NCI-H2171 treated with DMSO at 0.1 percent for 48 hours (cell line): ENCODE results near the gene UBE2G1.
"Not testable (repeated sequence)": the region's sequence is repeated elsewhere in the genome, so short reads cannot be mapped to it uniquely, and the experiment has no call there.

ENCODE experiments used
- DNase-seq: peaks from one replicate; lab custom pipeline; 2025; lab: John Stamatoyannopoulos, UW

The UBE2G1 gene

DNA sequence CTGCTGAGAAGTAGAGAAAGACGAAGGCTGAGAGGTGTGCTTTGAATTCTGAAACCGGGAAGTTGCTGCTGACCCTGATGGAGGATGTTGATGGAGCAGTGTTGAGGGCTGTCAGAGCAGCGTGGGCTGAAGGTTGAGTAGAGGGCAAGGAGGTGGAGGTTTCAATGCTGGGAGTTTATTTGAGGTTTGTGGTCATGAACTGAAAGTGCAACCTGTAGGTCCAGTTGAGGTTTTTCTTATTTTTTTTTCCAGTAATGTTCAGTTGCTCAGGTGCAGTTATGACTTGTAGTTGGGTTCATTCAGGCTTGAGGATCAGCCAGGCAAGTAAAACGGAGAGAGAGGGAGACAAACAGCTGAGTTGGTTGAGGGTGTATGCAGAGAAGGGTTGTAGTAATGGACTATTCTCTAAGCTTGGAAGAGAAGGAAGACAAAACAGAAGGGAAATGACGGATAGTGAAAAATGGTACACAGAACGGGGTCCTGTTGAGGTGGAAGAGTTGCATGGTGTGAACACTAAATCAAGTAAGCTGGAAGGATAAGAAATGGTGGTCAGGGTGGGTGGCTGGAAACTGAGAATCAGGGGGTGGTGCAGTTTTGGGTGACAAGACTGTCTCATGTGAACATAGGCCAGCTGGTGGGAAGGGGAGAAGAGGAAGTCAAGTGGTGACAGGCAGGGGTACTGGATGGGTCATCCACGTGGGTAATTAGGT, 8.7 kb upstream of the UBE2G1 start:
- DNase-seq, result no peak

DNA sequence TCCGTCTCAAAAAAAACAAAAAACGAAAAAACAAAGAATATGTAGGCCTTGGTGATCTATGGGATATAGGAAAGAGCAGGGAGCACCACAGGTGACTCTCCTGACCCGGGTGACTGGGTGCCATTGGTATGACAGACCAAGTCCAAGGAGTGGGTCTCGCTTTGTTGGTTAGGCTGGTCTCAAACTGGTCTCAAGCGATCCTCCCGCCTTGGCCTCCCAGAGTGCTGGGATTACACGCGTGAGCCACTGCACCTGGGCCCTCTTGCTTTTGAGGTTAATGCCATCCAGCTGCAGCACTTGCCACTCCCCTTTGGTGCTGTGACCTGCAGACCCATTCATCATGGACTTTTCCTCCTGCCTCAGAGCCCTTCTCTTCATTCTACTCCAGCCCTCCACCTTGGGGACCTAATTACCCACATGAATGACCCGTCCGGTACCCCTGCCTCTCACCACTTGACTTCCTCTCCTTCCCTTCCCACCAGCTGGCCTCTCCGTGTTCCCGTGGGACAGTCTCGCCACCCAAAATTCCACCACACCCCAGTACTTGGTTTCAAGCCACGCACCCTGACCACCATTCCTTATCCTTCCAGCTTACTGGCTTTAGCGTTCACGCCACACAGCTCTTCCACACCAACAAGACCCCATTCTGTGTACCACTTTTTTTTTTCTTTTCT, 3.2 kb upstream of the UBE2G1 start:
- no peak for DNase-seq

DNA sequence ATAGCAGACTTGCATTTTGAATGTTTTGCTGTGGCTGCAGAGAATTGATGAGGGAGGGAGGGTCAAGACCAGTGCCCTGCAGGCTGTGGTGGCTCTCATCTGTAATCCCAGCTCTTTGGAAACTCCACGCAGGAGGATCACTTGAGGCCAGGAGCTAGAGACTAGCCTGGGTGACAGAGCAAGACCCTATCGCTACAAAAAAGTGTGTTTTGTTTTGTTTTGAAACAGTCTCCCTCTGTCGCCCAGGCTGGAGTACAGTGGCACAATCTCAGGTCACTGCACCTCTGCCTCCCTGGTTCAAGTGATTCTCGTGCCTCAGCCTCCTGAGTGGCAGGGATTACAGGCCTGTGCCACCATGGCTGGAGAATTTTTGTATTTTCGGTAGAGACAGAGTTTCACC, 1.9 kb upstream of the UBE2G1 start:
- no peak for DNase-seq

DNA sequence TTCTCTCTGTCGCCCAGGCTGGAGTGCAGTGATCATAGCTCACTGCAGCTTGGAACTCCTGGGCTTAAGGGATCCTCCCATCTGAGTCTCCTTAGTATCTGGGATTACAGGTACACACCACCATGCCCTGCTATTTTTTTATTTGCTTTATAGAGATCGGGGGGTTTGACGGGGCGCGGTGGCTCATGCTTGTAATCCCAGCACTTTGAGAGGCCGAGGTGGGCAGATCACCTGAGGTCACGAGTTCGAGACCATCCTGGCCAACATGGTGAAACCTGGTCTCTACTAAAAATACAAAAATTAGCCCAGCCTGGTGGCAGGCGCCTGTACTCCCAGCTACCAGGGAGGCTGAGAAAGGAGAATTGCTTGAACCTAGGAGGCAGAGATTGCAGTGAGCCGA, 702 bp upstream of the UBE2G1 start:
- not testable (repeated sequence) for DNase-seq

DNA sequence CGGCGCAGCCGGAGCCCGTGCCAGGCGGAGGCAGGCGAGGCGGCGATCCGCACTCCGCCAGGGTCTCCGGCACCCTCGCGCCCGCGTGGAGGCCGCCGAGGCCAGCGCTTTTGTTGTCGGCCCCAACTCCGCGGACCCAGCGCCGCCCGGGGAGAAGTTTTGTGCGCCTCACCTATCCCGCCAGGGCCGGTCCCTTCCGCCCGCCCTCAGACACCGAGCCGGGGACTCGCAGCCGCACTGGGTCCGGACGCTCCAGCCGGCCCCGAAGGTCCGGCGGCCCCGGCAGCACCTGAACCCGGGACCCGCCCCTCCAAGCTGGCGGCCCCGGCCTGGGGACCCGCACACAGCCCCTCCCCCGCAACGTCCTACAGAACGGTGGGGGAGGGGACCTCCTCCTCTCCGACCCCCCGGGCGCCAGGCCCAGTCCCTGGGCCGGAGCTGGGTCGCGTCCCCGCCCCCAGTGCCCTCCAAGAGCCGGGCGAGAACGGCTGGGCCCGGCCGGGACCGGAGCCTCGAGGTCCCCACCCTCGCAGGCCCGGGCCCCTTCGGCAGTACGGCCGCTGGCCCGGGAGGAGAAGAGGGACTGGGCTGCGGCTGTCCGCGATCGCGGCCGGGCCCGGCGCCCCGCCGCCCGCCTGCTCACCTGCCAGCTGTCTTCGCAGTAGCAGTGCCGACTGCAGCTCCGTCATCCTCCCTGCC, 698 bp downstream of the UBE2G1 start:
- no peak for DNase-seq

DNA sequence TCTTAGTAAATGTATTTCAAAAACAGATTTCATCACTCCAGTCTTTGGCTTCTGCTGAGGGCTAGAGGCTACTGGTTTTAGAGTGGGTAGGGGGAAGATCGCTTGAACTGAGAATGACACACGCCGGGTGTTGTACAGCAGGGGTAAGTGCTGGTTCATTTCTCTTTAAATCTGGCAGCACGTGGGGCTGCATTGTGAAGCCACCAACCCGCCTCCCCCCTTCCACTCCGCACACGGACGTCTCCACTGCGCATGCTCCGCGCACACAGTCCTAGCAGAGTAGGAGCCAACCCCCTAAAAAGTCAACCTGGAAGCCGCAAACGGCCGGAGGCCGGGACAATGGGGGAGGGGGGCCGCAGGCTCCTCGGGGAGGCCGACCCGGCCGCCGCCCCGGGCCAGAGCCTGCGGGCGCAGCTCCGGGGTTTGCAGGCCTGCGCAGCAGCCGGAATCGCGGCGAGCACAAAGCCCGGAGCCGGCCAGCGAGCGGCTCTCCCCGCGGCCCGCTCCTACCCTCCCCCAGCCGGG, 1.3 kb downstream of the UBE2G1 start:
- DNase-seq, result peak; percentile 90

DNA sequence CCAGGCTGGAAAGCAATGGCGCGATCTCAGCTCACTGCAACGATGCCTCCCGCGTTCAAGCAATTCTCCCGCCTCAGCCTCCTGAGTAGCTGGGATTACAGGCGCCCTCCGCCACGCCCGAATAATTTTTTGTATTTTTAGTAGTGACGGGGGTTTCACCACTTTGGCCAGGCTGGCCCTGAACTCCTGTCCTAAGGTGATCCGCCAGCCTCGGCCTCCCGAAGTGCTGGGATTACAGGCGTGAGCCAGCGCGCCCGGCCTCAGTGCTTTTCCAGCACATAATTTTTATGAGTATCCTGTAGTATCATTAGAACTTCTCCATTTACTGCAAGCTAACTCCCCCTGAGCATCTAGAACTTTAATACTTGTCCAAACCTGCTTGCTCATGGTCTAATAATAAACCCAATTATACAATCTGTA, 1.8 kb downstream of the UBE2G1 start:
- DNase-seq, result no peak

DNA sequence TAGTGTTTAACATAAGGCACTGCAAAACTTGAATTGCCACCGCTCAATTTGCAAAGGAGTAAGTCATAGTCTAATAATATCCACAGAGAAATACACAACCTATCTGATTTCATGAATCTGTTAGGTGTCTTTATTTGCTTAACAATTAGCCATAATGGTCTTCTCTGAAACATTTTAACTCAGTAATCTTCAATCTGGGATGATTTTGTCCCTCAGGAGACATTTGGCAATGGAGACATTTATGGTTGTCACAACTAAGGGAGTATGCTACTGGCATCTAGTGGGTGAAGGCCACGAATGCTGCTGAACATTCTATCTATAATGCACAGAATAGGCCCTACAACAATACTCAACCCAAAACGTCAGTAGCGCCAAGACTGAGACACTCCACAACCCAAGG, 4.3 kb downstream of the UBE2G1 start:
- peak; percentile 73 for DNase-seq

DNA sequence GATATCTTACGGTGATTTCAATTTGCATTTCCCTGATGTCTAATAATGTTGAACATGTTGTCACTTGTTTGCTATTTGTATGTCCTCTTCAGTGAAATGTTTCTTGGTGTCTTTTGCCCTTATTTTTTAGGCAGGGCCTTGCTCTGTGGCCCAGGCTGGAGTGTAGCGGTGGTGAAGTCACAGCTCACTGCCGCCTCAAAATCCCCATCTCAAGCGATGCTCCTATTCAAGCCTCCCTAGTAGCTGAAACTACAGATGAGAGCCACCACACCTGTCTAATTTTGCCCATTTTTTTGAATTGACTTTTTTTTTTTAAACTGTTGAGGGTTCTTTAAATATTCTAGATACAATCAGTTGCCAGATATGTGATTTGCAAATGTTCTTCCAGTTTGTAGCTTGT, 8.3 kb downstream of the UBE2G1 start:
- no peak for DNase-seq

DNA sequence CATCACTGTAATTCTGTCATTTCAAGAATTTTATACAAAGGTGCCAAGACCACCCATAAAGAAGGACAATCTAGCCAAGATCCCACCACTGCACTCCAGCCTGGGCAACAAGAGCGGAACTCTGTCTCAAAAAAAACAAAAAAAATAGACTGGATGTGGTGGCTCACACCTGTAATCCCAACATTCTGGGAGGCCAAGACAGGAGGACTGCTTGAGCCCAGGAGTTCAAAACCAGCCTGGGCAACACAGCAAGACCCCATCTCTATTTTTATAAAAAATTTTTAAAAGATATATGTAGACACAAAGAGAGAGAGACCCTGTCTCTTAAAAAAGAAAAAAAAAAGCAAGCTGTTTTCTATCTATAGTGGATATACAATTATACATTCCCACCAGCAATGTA, 8.8 kb downstream of the UBE2G1 start:
- no peak for DNase-seq

DNA sequence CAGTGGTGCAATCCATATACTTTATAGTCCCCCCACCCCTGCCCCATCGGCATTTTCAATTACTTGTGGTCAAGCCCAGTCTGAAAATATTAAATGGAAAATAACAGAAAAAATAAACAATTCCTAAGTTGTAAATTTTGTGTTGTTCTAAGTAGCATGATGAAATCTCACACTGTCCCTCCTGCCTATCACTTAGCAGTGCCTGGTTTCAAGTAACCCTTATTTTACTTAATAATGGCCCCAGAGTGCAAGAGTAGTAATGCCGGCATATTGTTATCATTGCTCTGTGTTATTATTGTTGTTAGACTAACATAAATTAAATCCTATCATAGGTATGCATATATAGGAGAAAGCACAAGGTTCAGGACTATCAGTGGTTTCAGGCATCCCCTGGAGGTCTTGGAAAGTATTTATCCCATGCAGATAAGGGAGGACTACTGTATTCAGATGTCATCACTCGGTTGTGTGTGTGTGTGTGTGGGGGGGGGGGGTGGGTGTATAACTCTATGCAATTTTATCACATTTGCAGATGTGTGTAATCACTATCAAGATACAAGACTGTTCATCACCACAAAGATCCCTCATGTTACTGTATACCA, 9.3 kb downstream of the UBE2G1 start:
- no peak for DNase-seq

DNA sequence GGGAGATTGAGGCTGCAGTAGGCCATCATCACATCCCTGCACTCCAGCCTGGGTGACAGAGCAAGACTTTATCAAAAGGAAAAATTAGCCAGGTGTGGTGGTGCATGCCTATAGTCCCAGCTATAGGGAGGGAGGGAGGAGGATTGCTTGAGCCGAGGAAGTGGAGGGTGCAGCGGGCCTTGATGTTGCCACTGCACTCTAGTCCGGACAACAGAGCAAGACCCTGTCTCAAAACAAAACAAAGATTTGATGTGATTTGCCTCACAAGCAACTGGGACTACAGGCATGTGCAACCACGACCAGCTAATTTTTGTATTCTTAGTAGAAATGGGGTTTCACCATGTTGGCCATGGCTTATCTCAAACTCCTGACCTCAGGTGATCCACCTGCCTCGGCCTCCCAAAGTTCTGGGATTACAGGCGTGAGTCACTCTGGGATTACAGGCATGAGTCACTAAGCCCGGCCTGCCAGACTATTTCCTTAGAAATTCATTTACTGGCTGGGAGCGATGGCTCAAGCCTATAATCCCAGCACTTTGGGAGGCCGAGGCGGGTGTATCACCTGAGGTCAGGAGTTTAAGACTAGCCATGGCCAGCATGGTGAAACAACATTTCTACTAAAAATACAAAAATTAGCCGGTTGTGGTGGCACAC, 11.5 kb downstream of the UBE2G1 start:
- no peak for DNase-seq

DNA sequence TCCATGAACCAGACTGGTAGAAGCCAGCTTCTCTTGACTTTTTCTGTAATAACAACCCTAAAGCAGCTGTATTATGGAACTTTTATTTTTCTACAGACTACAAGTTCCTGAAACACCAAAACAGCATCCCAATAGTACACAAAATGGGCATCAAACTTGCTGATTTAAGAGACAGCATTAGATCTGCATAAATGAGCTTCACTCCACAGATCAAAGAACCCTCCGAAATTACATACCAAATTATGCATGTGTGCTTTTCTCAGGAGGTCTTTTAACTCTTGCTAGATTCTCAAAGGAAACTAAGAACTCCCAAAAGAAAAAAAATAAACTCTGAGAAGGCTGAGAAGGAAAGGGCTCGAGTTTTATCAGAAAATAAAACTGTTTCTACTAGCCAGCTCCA, 12.3 kb downstream of the UBE2G1 start:
- DNase-seq, result no peak

DNA sequence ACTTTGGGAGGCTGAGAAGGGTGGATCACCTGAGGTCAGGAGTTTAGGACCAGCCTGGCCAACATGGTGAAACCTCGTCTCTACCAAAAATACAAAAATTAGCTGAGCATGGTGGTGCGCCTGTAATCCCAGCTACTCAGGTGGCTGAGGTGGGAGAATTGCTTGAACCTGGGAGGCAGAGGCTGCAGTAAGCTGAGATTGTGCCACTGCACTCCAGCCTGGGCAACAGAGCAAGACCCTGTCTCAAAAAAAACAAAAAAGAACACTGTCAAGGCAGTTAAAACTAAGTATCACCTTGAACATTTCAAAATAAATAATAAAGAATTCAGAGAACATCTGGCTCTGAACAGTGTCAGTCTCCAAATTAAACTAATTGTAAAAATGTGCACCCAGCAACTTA, 16.3 kb downstream of the UBE2G1 start:
- DNase-seq, result not testable (repeated sequence)

DNA sequence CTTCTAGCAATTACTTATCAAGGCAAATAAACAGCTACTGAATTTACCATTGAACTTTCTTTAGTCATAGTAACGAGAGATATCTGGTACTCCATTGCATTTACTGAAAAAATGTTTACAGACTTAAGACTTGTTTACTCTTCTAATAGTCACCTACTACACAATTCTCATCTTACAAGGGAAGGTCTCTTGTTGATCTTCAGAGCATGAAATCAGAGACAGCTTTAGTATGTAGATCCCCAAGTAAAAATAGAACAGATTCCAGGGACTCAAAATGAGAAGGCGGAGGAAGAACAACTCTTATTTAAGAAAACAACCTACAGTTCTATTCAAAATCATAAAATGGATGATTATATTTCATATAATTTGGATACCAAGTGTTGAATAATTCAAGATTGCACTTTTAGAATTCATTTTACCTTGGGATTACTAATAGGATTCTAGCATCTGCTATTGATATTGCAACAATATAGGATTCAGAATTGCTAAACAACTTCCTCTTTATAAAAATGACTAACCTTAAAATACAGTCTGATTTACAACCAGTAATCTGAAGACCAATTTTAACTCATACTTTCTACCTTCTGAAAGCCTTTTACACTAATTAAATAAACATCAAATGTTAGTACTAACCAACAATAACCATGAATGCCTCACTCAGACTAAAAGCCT, 20.8 kb downstream of the UBE2G1 start:
- DNase-seq, result no peak

DNA sequence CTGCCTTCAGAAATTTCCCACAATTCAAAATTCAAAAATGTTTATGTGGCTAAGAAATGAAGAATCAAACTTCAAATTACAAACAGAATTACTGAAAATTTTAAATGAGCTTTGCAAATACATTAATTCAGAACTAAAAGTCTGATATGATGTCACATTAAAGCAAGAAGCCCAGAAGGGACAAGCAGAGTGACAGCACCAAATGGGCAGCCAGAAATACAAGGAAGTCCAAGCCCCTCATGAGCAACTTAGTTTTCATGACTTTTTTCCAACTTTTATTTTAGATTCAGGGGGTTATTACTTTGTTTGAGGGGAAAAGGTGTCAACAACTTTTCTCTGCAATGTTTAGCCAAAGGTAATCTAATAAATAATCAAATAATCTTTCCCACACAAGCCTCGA, 21.5 kb downstream of the UBE2G1 start:
- no peak for DNase-seq

DNA sequence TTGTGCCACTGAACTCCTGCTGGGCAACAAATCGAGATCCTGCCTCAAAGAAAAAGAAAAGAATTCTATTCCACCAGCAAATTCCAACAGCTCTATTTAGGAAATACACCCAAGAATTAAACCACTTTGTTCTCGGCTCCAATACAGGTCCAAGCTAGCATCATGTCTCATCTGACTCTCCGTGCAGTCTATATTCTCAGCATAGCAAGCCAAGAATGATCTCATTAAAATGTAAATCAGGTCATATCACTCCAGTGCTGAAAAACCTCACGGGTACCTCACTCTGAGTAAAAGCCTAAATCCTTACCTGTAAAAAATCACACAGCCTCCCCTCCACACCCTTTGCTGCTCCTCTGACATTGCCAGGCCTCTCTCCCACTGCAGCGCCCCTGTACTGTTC, 23.9 kb downstream of the UBE2G1 start:
- no peak for DNase-seq

DNA sequence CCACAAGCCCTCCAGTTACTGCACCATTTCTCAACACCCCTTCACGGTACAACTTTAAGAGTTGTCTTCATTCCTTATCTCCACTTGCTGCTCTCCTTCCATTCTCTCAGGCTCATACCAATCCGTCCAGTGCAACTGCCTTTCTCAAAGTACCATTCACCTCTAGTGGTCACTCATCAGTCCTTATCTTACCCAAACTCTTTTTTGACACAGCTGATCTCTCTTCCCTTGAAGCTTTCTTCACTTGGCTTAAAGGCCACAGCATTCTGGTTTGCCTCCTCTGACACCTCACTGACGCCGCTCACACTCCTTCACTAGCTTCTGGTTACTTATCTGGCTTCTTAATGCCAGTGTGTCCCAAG, 24.9 kb downstream of the UBE2G1 start:
- DNase-seq, result no peak

DNA sequence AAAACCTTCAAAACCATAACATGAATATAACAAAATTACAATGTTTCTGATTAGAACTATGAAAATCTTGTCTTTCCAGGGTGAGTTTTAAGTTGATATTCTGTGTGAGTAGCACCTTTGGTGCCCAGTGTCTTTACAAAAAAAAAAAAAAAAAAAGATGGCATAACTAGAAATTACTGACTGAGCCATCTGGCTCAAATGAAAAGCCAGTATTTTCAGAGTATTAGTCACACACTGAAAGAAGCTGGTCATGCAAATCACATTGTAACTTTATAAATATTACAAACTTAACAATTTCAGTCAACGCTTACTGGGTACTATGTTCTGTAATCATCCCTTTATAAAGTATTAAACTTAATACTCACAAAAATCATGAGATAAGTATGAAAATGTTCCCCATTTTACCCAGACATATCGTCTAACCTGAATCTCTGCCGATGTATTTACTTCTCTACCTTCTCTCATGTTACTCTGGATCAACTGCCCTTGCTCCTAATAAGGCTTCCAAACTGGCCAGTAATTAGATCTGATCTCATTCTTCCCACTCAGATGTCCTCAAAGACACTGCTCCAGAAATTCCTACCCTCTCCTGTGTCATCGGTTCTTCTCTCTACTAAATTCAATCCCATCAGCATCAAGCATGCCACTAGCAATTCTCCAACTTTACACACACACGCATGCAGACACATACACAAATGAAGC, 25.4 kb downstream of the UBE2G1 start:
- DNase-seq, result peak; percentile 56

DNA sequence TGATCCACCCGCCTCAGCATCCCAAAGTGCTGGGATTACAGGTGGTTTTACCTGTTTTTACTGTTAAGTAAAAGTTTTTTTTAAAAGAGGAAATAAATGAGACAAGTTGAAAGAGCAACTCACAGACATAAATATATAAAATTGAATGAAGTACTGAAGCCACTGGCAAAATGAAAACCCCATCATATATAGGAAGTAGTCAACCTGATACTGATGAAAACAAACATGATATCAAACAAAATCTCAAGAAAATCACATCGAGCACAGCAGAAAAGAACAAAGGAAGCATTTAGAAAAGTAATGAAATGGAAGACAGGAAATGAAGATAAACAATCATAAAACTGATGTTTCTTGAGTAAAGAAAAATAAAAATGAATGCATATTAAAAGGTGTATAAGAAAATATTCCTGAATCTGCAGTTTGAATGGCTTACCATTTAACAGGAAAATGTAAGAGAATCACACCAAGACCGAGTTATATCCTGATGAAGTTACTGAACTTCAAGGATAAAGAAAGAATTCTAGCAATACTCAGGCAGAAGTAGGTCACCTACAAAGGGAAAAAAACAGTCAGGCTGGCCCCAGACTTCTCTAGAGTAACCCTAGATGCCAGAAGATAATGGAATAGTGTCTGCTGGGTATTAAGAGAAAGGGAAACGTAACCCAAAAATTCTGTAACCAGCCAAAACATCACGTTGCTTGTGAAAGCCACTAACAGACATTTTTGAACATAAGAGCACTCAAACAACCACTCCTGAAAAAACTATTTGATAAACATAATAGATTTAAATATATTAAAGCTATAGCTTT, 31.5 kb downstream of the UBE2G1 start:
- no peak for DNase-seq
